ENCODE data around the gene HECTD3. TPM values are rescaled to one million over a fixed set of nuclear protein-coding genes. Genes with fewer than 3 reads are reported as not detected.

HECTD3 gene
- 39.2 and 40.8 TPM in 2 replicates for total RNA-seq (2014; rRNA removed)
- polyA plus RNA-seq (2012) = 35.6 TPM

- DNase-seq (ENCODE audit: low read depth) = peak; percentile 77
Observed at GRCh38 chr1:45010855-45011811, at the start of gene HECTD3. Gene HECTD3 (minus strand): TSS chr1:45011324. CDS start chr1:45011257, 67 bp downstream.

- DNase-seq (ENCODE audit: low read depth) = no peak
Observed at GRCh38 chr1:45059829-45060228, 48.7 kb upstream of the HECTD3 start.

- no peak for DNase-seq (ENCODE audit: low read depth)
Observed at GRCh38 chr1:45057542-45057941, 46.4 kb upstream of the HECTD3 start.

- no peak for DNase-seq (ENCODE audit: low read depth)
Observed at GRCh38 chr1:45051005-45051772, 40.1 kb upstream of the HECTD3 start.

GRCh38 chr1:45047032-45047431 lies 35.9 kb upstream of the HECTD3 start:
- DNase-seq (ENCODE audit: low read depth) = peak; percentile 1

- DNase-seq (ENCODE audit: low read depth) = no peak
Observed at GRCh38 chr1:45044916-45045315, 33.8 kb upstream of the HECTD3 start.

GRCh38 chr1:45043094-45043493 lies 32.0 kb upstream of the HECTD3 start:
- no peak for DNase-seq (ENCODE audit: low read depth)

GRCh38 chr1:45040297-45040696 lies 29.2 kb upstream of the HECTD3 start:
- DNase-seq (ENCODE audit: low read depth) = no peak

- DNase-seq (ENCODE audit: low read depth) = no peak
Observed at GRCh38 chr1:45038661-45039364, 27.7 kb upstream of the HECTD3 start.

- no peak for DNase-seq (ENCODE audit: low read depth)
Observed at GRCh38 chr1:45038240-45038639, 27.1 kb upstream of the HECTD3 start.

- DNase-seq (ENCODE audit: low read depth) = no peak
Observed at GRCh38 chr1:45037456-45037855, 26.3 kb upstream of the HECTD3 start.

GRCh38 chr1:45035631-45036301 lies 24.6 kb upstream of the HECTD3 start:
- DNase-seq (ENCODE audit: low read depth) = no peak

GRCh38 chr1:45033356-45033755 lies 22.2 kb upstream of the HECTD3 start:
- DNase-seq (ENCODE audit: low read depth) = no peak

GRCh38 chr1:45032837-45033236 lies 21.7 kb upstream of the HECTD3 start:
- no peak for DNase-seq (ENCODE audit: low read depth)

- DNase-seq (ENCODE audit: low read depth) = no peak
Observed at GRCh38 chr1:45026446-45026845, 15.3 kb upstream of the HECTD3 start.

- no peak for DNase-seq (ENCODE audit: low read depth)
Observed at GRCh38 chr1:45023663-45024062, 12.5 kb upstream of the HECTD3 start.

- peak; percentile 78 for DNase-seq (ENCODE audit: low read depth)
Observed at GRCh38 chr1:45018599-45019230, 7.6 kb upstream of the HECTD3 start.

GRCh38 chr1:45016767-45017166 lies 5.6 kb upstream of the HECTD3 start:
- DNase-seq (ENCODE audit: low read depth) = no peak

- no peak for DNase-seq (ENCODE audit: low read depth)
Observed at GRCh38 chr1:45016090-45016697, 5.1 kb upstream of the HECTD3 start.

GRCh38 chr1:45015683-45016082 lies 4.6 kb upstream of the HECTD3 start:
- no peak for DNase-seq (ENCODE audit: low read depth)

Data from LHCN-M2 (cell line).